OCI-LY1 (cell line): Measurements from ENCODE around the gene RRH.

Source experiments
- CTCF ChIP-seq: fragments of 200-600 bp; sonication (generic), shearing (Covaris generic); IDR thresholded peaks from 2 replicates; pipeline ENCODE4 v1.5.1; 2017; ENCODE audit warnings: mild to moderate bottlenecking, antibody characterized with exemption, low read length, moderate library complexity, mixed read lengths
- EZH2 ChIP-seq: fragments of 200-600 bp; sonication (generic), shearing (Covaris generic); IDR thresholded peaks from 2 replicates; pipeline ENCODE4 v1.8.0; 2017; ENCODE audit warnings: borderline replicate concordance, mixed run types, mild to moderate bottlenecking, antibody characterized with exemption, low read length, moderate library complexity, mixed read lengths

DNA sequence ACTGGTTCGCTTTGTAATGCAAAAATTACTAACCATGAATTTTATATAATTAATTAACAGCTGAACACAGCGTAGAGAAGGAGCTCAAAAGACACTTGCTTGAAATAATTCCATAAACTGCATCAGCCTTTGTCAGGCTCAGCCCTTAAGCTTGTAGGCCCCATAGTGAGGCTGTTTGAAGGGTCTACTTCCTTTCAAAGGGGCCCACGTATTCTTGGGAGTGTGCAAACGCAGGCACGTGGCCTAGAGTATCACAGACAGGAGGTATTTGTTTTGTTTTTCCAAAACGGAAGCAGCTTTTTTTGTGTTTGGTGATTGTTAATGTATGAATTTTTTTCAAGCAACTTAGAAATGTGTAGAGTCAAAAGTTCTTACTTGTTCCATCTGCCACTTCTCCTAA, 59.3 kb downstream of the RRH start:
- no peak for TF ChIP-seq CTCF
- TF ChIP-seq EZH2 = no peak
